LNCaP clone FGC (cell line): ENCODE measurements around the gene ATP2A3.
"Not testable (repeated sequence)": the region's sequence is repeated elsewhere in the genome, so short reads cannot be mapped to it uniquely, and the experiment has no call there.

Source experiments
- DNase-seq: peaks from one replicate; pipeline ENCODE4 v3.0.0-alpha.2; 2011; ENCODE audit warnings: low read depth
- H3K4me3 ChIP-seq: 2 replicates; pipeline ENCODE4 v1.5.1; 2011; ENCODE audit warnings: mild to moderate bottlenecking, low read depth, low read length, control low read depth
- CTCF ChIP-seq: IDR thresholded peaks from 2 replicates; pipeline ENCODE4 v1.5.1; 2012; ENCODE audit warnings: mild to moderate bottlenecking; ENCODE audit not compliant: control insufficient read depth, insufficient read depth; ENCODE audit errors: extremely low read depth

ATP2A3 gene

GRCh38 chr17:3949418-3949817 lies 14.8 kb downstream of the ATP2A3 start:
- no peak for DNase-seq
- no peak for TF ChIP-seq CTCF
- no peak overlapping the region for H3K4me3 ChIP-seq

GRCh38 chr17:3948551-3948950 lies 15.7 kb downstream of the ATP2A3 start:
- not testable (repeated sequence) for DNase-seq, H3K4me3 ChIP-seq

GRCh38 chr17:3947318-3947810 lies 16.9 kb downstream of the ATP2A3 start:
- TF ChIP-seq CTCF = no peak
- no peak for DNase-seq
- no peak overlapping the region for H3K4me3 ChIP-seq

- no peak for DNase-seq
- H3K4me3 ChIP-seq = no peak overlapping the region
- TF ChIP-seq CTCF = no peak
Measured at GRCh38 chr17:3946711-3947235, 17.5 kb downstream of the ATP2A3 start.

GRCh38 chr17:3944485-3945388 lies 19.5 kb downstream of the ATP2A3 start:
- no peak for DNase-seq
- no peak for TF ChIP-seq CTCF
- H3K4me3 ChIP-seq = no peak overlapping the region

- TF ChIP-seq CTCF = no peak
- H3K4me3 ChIP-seq = no peak overlapping the region
- no peak for DNase-seq
Measured at GRCh38 chr17:3943240-3943891, 20.9 kb downstream of the ATP2A3 start.

GRCh38 chr17:3940965-3941698 lies 23.1 kb downstream of the ATP2A3 start:
- H3K4me3 ChIP-seq = no peak overlapping the region
- DNase-seq = no peak
- no peak for TF ChIP-seq CTCF
